ENCODE data around the gene PACS2.

DNA sequence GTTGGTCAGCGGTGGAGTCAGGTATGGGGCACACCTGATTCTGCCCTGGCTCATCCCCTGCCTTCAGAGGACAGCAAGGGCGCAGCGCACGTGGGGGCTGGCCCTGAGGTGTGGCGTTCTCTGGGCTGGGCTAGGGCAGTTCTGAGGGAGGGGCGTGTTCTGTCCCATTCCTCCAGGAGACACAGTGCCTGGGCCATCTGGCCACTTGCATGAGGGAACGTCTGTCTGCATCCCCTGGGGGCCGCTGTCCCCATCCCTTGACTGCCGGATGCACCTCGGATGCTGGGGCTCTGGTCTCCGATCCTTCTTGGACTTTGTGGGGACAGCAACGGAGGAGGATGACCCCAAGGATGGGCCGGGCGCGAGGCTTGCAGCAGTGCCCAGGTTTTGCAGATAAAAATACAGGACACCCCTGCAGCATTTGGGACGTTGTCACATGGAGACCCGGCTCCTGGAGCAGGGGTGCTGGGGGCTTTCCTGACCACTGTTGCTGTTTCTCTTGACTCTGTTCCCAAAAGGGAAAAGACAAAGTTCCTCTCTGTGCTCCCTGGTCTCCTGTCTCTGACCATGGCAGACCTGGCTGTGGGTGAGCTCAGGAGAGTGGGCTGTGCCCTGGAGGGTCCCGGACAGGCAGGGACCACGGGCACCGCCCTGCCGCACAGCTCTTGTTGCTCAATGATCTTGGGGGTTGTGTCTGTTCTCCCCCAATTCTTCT is 112.0 kb downstream of the PACS2 start:
- no peak for TF ChIP-seq BACH2 (CRISPR knock-in tag; IDR thresholded peaks at IDR 0.05; ENCODE audit: borderline replicate concordance)
- TF ChIP-seq, protein P1, sequence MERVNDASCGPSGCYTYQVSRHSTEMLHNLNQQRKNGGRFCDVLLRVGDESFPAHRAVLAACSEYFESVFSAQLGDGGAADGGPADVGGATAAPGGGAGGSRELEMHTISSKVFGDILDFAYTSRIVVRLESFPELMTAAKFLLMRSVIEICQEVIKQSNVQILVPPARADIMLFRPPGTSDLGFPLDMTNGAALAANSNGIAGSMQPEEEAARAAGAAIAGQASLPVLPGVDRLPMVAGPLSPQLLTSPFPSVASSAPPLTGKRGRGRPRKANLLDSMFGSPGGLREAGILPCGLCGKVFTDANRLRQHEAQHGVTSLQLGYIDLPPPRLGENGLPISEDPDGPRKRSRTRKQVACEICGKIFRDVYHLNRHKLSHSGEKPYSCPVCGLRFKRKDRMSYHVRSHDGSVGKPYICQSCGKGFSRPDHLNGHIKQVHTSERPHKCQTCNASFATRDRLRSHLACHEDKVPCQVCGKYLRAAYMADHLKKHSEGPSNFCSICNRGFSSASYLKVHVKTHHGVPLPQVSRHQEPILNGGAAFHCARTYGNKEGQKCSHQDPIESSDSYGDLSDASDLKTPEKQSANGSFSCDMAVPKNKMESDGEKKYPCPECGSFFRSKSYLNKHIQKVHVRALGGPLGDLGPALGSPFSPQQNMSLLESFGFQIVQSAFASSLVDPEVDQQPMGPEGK (CRISPR knock-in tag; IDR thresholded peaks at IDR 0.05; ENCODE audit: borderline replicate concordance): no peak
- no peak for TF ChIP-seq GLIS3 (CRISPR knock-in tag; IDR thresholded peaks at IDR 0.05)
- TF ChIP-seq, protein P2, sequence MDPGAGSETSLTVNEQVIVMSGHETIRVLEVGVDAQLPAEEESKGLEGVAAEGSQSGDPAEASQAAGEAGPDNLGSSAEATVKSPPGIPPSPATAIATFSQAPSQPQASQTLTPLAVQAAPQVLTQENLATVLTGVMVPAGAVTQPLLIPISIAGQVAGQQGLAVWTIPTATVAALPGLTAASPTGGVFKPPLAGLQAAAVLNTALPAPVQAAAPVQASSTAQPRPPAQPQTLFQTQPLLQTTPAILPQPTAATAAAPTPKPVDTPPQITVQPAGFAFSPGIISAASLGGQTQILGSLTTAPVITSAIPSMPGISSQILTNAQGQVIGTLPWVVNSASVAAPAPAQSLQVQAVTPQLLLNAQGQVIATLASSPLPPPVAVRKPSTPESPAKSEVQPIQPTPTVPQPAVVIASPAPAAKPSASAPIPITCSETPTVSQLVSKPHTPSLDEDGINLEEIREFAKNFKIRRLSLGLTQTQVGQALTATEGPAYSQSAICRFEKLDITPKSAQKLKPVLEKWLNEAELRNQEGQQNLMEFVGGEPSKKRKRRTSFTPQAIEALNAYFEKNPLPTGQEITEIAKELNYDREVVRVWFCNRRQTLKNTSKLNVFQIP (CRISPR knock-in tag; IDR thresholded peaks at IDR 0.05; ENCODE audit: borderline replicate concordance, low read depth): no peak
- no peak for TF ChIP-seq TCF4 (CRISPR knock-in tag; IDR thresholded peaks at IDR 0.05; ENCODE audit: borderline replicate concordance)
- TF ChIP-seq ZNF565 (CRISPR knock-in tag; conservative IDR thresholded peaks at IDR 0.05; ENCODE audit: low read depth): no peak
- no peak for TF ChIP-seq CSRNP3 (CRISPR knock-in tag; IDR thresholded peaks at IDR 0.05)
